TTC549 (cell line): ENCODE data around the gene PIP4K2C.
"Not testable (repeated sequence)": the region's sequence is repeated elsewhere in the genome, so short reads cannot be mapped to it uniquely, and the experiment has no call there.

Experiments used
- FAIRE-seq: peaks from 2 replicates; lab custom pipeline; 2012; peaks lifted over from hg19 to GRCh38; lab: Jason Lieb, UNC

PIP4K2C gene

DNA sequence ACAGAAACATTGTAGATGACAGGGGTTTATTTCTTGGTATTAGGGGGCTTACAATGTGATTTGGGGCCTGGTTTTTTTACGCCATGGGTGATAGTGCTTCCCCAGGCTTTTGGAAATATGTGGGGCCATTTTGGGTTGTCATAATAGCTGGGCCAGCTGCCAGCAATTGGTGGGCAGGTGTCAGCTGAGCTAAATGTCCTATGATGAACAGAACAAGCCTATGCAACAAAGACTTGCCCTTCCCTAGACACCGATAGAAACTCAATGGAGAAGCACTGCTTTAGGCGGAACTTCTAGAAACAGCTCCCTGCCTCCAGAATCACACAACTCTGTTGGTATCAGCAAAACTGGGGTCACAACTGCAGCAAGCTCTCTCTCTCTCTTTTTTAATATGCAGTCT, 47.1 kb downstream of the PIP4K2C start:
- FAIRE-seq = no peak

DNA sequence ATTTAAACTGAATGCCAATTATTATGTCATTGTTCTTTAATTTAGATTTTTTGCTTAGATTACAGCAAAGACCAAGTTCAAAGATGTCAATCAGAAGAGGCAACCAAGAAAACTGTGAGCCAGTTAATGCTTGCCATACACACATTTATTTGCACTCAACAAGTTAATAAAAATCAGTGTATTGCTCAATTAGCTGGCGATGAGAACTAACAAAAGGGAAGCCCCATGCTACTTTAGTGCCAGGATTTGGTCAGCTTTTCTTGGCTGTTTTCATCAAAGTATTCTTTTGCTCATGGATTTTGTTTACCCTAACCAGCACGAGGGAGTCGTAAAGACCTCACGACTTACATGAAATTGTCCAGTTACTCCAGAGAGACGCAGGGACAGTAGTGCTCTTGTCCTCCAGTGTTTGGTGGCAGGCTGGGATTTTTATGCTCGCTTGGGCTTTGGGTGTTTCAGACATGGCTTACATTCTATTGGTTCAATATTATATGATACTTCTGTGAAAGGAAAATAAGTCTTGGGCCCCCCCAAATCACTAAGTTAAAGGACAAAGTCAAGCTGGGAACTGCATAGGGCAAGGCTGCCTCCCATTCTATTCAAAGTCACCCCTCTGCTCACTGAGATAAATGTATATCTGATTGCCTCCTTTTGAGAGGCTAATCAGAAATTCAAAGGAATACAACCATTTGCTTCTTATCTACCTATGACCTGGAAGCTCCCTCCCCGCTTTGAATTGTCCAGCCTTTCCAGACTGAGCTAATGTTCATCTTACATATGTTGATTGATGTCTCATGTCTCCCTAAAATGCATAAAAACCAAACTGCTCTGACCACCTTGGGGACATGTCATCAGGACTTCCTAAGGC, 49.4 kb downstream of the PIP4K2C start:
- no peak for FAIRE-seq

DNA sequence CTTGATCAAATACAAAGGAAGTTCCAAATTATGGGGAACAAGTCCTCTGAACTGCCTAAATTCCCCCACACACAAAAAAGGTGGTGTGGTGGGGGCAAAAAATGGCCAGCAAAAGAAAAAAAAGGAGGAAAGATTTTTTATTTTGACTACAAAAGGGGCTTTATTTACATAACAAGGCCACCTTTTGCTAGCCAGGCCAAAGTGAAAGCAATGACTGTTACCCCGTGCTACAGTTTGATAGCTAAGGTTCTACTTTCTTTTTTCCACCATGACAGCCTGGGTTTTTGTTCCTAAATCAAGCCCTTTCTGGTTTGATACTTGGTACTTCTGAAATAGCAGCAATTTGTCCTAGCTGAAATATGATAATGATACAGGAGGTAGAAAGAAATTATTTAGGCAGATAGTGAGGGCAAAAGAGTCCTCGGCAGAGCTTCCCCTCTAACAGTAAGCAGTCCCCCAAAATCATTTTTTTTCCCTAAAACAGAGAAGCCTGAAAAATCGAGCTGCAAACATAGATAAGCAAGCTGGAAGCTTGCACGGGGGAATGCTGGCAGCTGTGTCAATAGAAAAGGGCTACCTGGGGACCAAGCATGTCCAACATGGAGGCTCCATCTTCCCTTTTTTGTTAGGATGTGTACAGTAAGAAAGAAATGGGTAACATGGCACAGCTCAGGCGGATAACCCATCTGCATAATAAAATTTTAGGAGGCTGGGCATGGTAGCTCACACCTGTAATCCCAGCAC, 50.9 kb downstream of the PIP4K2C start:
- FAIRE-seq = no peak

DNA sequence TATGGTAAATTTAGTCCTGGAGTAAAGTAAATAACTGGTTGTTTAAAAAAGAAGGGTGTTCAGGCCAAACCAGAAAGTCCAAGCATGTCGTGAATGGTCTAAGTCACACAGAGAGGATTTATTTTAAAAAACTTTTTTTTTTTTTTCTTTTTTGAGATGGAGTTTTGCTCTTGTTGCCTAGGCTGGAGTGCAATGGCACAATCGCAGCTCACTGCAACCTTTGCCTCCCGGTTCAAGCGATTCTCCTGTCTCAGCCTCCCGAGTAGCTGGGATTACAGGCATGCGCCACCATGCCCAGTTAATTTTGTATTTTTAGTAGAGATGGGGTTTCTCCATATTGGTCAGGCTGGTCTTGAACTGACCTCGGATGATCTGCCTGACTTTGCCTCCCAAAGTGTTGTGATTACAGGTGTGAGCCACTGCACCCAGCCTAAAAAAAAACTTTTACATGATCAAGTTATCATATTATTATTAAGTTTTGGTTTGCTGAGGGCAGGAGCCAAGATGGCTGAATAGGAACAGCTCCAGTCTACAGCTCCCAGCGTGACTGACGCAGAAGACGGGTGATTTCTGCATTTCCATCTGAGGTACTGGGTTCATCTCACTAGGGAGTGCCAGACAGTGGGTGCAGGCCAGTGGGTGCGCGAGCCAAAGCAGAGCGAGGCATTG, 55.1 kb downstream of the PIP4K2C start:
- not testable (repeated sequence) for FAIRE-seq

DNA sequence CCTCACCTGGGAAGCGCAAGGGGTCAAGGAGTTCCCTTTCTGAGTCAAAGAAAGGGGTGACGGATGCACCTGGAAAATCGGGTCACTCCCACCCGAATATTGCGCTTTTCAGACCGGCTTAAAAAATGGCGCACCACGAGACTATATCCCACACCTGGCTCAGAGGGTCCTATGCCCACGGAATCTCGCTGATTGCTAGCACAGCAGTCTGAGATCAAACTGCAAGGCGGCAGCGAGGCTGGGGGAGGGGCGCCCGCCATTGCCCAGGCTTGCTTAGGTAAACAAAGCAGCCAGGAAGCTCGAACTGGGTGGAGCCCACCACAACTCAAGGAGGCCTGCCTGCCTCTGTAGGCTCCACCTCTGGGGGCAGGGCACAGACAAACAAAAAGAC, 55.7 kb downstream of the PIP4K2C start:
- FAIRE-seq = not testable (repeated sequence)
